Hematopoietic multipotent progenitor cell (in vitro differentiated cells): ENCODE data around the gene P2RY12. TPM values are rescaled to one million over a fixed set of nuclear protein-coding genes. Genes with fewer than 3 reads are reported as not detected.
"Not testable (repeated sequence)": the region's sequence is repeated elsewhere in the genome, so short reads cannot be mapped to it uniquely, and the experiment has no call there.

Source experiments
- DNase-seq, 3 donors: peaks; one replicate each; pipeline ENCODE4 v3.0.0-alpha.2; 2011 to 2015; ENCODE audit warnings: low read depth in 2 of 3, low spot score in 2 of 3
- total RNA-seq: library from RNA; depleted of rRNA; stranded (reverse); fragments of >200 nt; gene quantifications from one replicate; pipeline ENCODE4 v1.2.3, GENCODE V29; 2012

The P2RY12 gene
- total RNA-seq, 1 donor = not detected

GRCh38 chr3:151393941-151394340 is 9.4 kb upstream of the P2RY12 start:
- DNase-seq = no peak

GRCh38 chr3:151393146-151393830 is 8.7 kb upstream of the P2RY12 start:
- DNase-seq = no peak

GRCh38 chr3:151392191-151392590 is 7.6 kb upstream of the P2RY12 start:
- not testable (repeated sequence) for DNase-seq

GRCh38 chr3:151391720-151392119 is 7.2 kb upstream of the P2RY12 start:
- DNase-seq = no peak

GRCh38 chr3:151387842-151388241 is 3.3 kb upstream of the P2RY12 start:
- DNase-seq = no peak

GRCh38 chr3:151387432-151387831 is 2.9 kb upstream of the P2RY12 start:
- DNase-seq = no peak

GRCh38 chr3:151386056-151386455 is 1.5 kb upstream of the P2RY12 start:
- no peak for DNase-seq

- DNase-seq = peak in 1 of 3 donors; percentile 12
These were observed 597 bp downstream of the P2RY12 start for GRCh38 chr3:151383956-151384355.

- DNase-seq = no peak
These were observed 1.4 kb downstream of the P2RY12 start for GRCh38 chr3:151383111-151383510.

GRCh38 chr3:151382671-151383070 is 1.9 kb downstream of the P2RY12 start:
- DNase-seq = peak in 1 of 3 donors; percentile 34

GRCh38 chr3:151379083-151379734 is 5.3 kb downstream of the P2RY12 start:
- peak in 2 of 3 donors; percentile 29 to 57 for DNase-seq

GRCh38 chr3:151377768-151378385 is 6.7 kb downstream of the P2RY12 start:
- DNase-seq = no peak

GRCh38 chr3:151372063-151372820 is 12.3 kb downstream of the P2RY12 start:
- no peak for DNase-seq

- DNase-seq = no peak
These were observed 13.0 kb downstream of the P2RY12 start for GRCh38 chr3:151371526-151371925.

GRCh38 chr3:151367448-151367847 is 17.1 kb downstream of the P2RY12 start:
- DNase-seq = no peak

- no peak for DNase-seq
These were observed 17.6 kb downstream of the P2RY12 start for GRCh38 chr3:151366993-151367392.

- DNase-seq = no peak
These were observed 21.8 kb downstream of the P2RY12 start for GRCh38 chr3:151362751-151363174.

GRCh38 chr3:151357463-151357850 is 27.1 kb downstream of the P2RY12 start:
- DNase-seq = no peak

GRCh38 chr3:151356794-151357462 is 27.6 kb downstream of the P2RY12 start:
- DNase-seq = no peak

- DNase-seq = no peak
These were observed 32.9 kb downstream of the P2RY12 start for GRCh38 chr3:151351648-151352047.

- peak in 1 of 3 donors; percentile 42 for DNase-seq
These were observed 33.3 kb downstream of the P2RY12 start for GRCh38 chr3:151351219-151351618.
